ENCODE data around the gene FHIP1A. TPM values are rescaled to one million over a fixed set of nuclear protein-coding genes. Genes with fewer than 3 reads are reported as not detected.

The FHIP1A gene
- total RNA-seq, 2 donors from 2014 or later, result 20.8 to 23.7 TPM

DNA sequence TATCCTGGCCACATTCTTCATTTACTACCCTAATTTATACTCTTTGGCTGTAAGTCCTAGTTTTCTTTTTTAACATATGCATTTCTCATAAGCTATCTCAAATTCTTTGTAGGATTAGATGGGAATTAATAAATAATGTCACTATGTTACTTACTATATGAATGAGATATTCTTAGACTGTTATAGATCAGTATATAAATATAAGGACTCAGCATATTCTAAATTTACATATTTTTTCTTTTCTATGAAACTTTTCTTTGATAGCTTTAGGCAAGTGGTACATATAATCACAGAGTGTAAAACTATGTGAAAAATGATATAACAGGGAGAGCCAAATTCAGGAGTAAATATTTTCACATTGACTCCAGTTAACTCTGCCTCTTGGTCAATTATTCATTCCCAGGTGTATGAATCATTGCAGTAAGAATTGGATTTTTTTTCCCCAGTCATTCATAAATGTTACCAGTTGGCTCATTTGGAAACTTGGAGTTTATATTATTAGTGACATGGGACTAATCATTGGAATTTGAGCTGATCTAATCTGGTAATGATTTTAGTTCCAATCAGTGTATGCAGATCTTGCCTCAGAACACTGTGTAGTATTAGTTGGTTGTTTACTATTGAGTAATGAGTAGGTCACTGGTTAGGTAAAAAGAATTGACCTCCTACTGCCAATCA is 25.3 kb downstream of the FHIP1A start:
- Histone ChIP-seq H3K4me3 (no peak overlapping the region), H3K27ac (peak overlapping the region in 1 of 4 donors; percentile 44), H3K9me3 (no peaks in the 10 kb centered on the region), H3K36me3 (replicated peaks in 1 of 2; ENCODE audit: insufficient read depth in 1 of 2, low read depth in 2 of 2) (no peaks in the 10 kb centered on the region), H3K4me1 (peaks cover 54% of the 10 kb centered on the region), H3K27me3 (no peaks in the 10 kb centered on the region)
- no peak for TF ChIP-seq POLR2A (IDR thresholded peaks at IDR 0.05)
- TF ChIP-seq, protein P1, sequence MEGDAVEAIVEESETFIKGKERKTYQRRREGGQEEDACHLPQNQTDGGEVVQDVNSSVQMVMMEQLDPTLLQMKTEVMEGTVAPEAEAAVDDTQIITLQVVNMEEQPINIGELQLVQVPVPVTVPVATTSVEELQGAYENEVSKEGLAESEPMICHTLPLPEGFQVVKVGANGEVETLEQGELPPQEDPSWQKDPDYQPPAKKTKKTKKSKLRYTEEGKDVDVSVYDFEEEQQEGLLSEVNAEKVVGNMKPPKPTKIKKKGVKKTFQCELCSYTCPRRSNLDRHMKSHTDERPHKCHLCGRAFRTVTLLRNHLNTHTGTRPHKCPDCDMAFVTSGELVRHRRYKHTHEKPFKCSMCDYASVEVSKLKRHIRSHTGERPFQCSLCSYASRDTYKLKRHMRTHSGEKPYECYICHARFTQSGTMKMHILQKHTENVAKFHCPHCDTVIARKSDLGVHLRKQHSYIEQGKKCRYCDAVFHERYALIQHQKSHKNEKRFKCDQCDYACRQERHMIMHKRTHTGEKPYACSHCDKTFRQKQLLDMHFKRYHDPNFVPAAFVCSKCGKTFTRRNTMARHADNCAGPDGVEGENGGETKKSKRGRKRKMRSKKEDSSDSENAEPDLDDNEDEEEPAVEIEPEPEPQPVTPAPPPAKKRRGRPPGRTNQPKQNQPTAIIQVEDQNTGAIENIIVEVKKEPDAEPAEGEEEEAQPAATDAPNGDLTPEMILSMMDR (IDR thresholded peaks at IDR 0.05), result no peak
- intact Hi-C loops (cut with DNase I), result no loop called here
- ATAC-seq, result peak; percentile 62
- no peak for DNase-seq

DNA sequence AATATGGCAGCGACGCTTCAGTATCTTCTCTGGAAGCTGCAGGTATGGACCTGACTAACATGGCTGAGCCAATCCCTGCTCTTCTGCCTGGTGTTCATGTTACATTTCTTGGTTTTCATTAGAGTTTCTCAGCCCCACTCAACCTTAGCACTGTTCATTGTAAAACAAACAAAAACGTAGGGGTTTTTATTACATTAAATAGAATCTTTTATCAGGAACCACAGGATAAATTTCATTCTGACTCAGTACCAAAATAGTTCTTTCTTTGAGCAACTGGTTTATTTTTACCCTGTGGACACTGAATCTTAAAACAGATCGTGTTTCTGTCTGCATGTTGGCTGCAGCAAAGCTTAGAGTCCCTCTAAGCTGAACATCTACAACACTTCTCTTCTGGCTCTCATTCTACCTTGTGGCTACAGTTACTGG is 27.1 kb downstream of the FHIP1A start:
- H3K4me3 ChIP-seq, result no peak overlapping the region
- ATAC-seq (no peak), DNase-seq (no peak)
- no peaks in the 10 kb centered on the region for H3K27me3 ChIP-seq
- no peaks in the 10 kb centered on the region for H3K36me3 ChIP-seq (replicated peaks in 1 of 2; ENCODE audit: insufficient read depth in 1 of 2, low read depth in 2 of 2)
- no peak for TF ChIP-seq POLR2A (IDR thresholded peaks at IDR 0.05)
- TF ChIP-seq, protein P1 (IDR thresholded peaks at IDR 0.05), result no peak
- peaks cover 44% of the 10 kb centered on the region for H3K4me1 ChIP-seq
- intact Hi-C loops (cut with DNase I), result no loop called here
- 57 to 60% methylated on average over 4 of the region's 4 CpGs for whole genome bisulfite sequencing, 2 donors
- no peaks in the 10 kb centered on the region for H3K9me3 ChIP-seq
- no peak overlapping the region for H3K27ac ChIP-seq

GRCh38 chr4:151437505-151437904 is 28.5 kb downstream of the FHIP1A start:
- Histone ChIP-seq H3K27ac (no peak overlapping the region), H3K4me3 (no peak overlapping the region), H3K36me3 (replicated peaks in 1 of 2; ENCODE audit: insufficient read depth in 1 of 2, low read depth in 2 of 2) (no peaks in the 10 kb centered on the region), H3K9me3 (no peaks in the 10 kb centered on the region), H3K4me1 (peaks cover 31% of the 10 kb centered on the region), H3K27me3 (no peaks in the 10 kb centered on the region)
- intact Hi-C loops (cut with DNase I), result no loop called here
- TF ChIP-seq POLR2A (IDR thresholded peaks at IDR 0.05), result no peak
- TF ChIP-seq, protein P1 (IDR thresholded peaks at IDR 0.05), result no peak
- no peak for ATAC-seq
- no peak for DNase-seq
- 92 to 94% methylated on average over 1 of the region's 1 CpG for WGBS, 2 donors

DNA sequence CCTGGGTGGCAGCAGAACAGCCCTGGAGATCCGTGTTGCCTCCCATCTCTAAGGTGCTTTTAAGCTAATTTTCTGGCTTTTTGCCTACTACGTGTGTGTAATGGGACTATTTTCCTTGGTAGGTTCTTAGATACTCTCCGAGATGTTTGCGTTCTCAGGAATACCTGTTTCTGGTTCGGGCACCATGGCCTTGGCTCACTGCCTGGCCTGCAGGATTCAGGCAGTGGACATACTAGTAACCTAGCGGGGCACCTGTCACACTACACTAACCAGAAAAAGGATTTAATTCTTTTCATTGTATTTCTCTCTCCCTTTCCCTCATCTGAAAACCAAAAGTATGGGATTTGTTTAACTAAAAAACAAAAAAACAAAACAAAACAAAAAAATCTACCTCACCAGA is 29.2 kb downstream of the FHIP1A start:
- 50 to 59% methylated on average over 6 of the region's 6 CpGs for WGBS, 2 donors
- DNase-seq, result peak; percentile 28 to 67 (median 50)
- Histone ChIP-seq H3K27me3 (no peaks in the 10 kb centered on the region), H3K4me1 (peaks cover 25% of the 10 kb centered on the region), H3K36me3 (replicated peaks in 1 of 2; ENCODE audit: insufficient read depth in 1 of 2, low read depth in 2 of 2) (no peaks in the 10 kb centered on the region), H3K9me3 (no peaks in the 10 kb centered on the region), H3K4me3 (no peak overlapping the region), H3K27ac (no peak overlapping the region)
- TF ChIP-seq POLR2A (IDR thresholded peaks at IDR 0.05), result no peak
- TF ChIP-seq, protein P1 (IDR thresholded peaks at IDR 0.05), result no peak
- intact Hi-C loops (cut with DNase I), result no loop called here
- no peak for ATAC-seq

DNA sequence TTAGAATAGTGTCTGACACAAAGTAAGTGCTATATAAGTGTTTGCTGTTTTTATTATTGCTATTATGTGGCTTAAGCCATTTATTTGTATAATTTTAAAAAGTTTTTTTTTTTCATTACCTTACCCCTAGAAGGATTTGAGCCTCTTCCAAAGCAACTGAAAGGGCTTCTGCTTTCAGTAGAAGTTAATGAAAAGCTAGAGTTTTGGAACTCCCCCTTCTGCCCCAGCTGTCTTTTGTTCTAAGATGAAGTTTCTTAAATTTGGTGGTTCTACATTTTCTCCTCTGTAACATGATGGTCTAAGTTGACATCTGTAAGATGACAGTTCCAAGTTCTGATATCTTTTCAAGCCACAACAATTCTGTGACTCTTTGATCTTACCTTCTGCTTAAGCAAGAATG is 30.3 kb downstream of the FHIP1A start:
- Histone ChIP-seq H3K4me3 (no peak overlapping the region), H3K36me3 (replicated peaks in 1 of 2; ENCODE audit: insufficient read depth in 1 of 2, low read depth in 2 of 2) (no peaks in the 10 kb centered on the region), H3K4me1 (peaks cover 15% of the 10 kb centered on the region), H3K27me3 (no peaks in the 10 kb centered on the region), H3K9me3 (no peaks in the 10 kb centered on the region), H3K27ac (no peak overlapping the region)
- TF ChIP-seq POLR2A (IDR thresholded peaks at IDR 0.05), result no peak
- TF ChIP-seq, protein P1 (IDR thresholded peaks at IDR 0.05), result no peak
- ATAC-seq (no peak), DNase-seq (no peak)
- intact Hi-C loops (cut with DNase I), result no loop called here
